ENCODE results near the gene ATP8B2.
"Not testable (repeated sequence)": the region's sequence is repeated elsewhere in the genome, so short reads cannot be mapped to it uniquely, and the experiment has no call there.

ATP8B2 gene

GRCh38 chr1:154324669-154325582 is at the start of gene ATP8B2:
Gene ATP8B2, plus strand, starts transcription at chr1:154325525. Its CDS starts 2,617 bp downstream, at chr1:154328142.
- Histone ChIP-seq H3K4me3 (ENCODE audit: low read depth, low read length) (peak within 1 kb of the TSS; percentile 92), H3K27me3 (ENCODE audit: insufficient read depth, low read length) (peaks cover 9% of the 10 kb centered on the region), H3K27ac (ENCODE audit: low read depth, low read length) (peak within 1 kb of the TSS; percentile 96), H3K36me3 (ENCODE audit: insufficient read depth, low read length) (no peaks in the 10 kb centered on the region), H3K79me2 (ENCODE audit: control insufficient read depth, insufficient read depth, low read length, unreplicated experiment) (peaks cover 22% of the 10 kb centered on the region), H2AFZ (ENCODE audit: low read length, unreplicated experiment) (peak within 1 kb of the TSS; percentile 98), H3K4me1 (ENCODE audit: control insufficient read depth, insufficient read depth, low read length, unreplicated experiment) (peaks cover 26% of the 10 kb centered on the region)

GRCh38 chr1:154276797-154277196 is 48.5 kb upstream of the ATP8B2 start:
- peaks cover 5% of the 10 kb centered on the region for H3K4me1 ChIP-seq (ENCODE audit: control insufficient read depth, insufficient read depth, low read length, unreplicated experiment)
- H3K79me2 ChIP-seq (ENCODE audit: control insufficient read depth, insufficient read depth, low read length, unreplicated experiment), result peaks cover 12% of the 10 kb centered on the region
- no peak overlapping the region for H3K27ac ChIP-seq (ENCODE audit: low read depth, low read length)
- H3K36me3 ChIP-seq (ENCODE audit: insufficient read depth, low read length), result peaks cover 4% of the 10 kb centered on the region; the same call in 1 of the 2 replicates
- H3K4me3 ChIP-seq (ENCODE audit: low read depth, low read length), result no peak overlapping the region
- no peaks in the 10 kb centered on the region for H3K27me3 ChIP-seq (ENCODE audit: insufficient read depth, low read length)
- H2AFZ ChIP-seq (ENCODE audit: low read length, unreplicated experiment), result no peak overlapping the region

GRCh38 chr1:154287591-154287990 is 37.7 kb upstream of the ATP8B2 start:
- not testable (repeated sequence) for H3K27ac ChIP-seq (ENCODE audit: low read depth, low read length); H3K4me3 ChIP-seq (ENCODE audit: low read depth, low read length); H3K36me3 ChIP-seq (ENCODE audit: insufficient read depth, low read length); H3K79me2 ChIP-seq (ENCODE audit: control insufficient read depth, insufficient read depth, low read length, unreplicated experiment); H3K4me1 ChIP-seq (ENCODE audit: control insufficient read depth, insufficient read depth, low read length, unreplicated experiment); H2AFZ ChIP-seq (ENCODE audit: low read length, unreplicated experiment); H3K27me3 ChIP-seq (ENCODE audit: insufficient read depth, low read length)

GRCh38 chr1:154288661-154289060 is 36.7 kb upstream of the ATP8B2 start:
- Histone ChIP-seq H3K27me3 (ENCODE audit: insufficient read depth, low read length) (no peaks in the 10 kb centered on the region), H2AFZ (ENCODE audit: low read length, unreplicated experiment) (no peak overlapping the region), H3K36me3 (ENCODE audit: insufficient read depth, low read length) (no peaks in the 10 kb centered on the region), H3K4me3 (ENCODE audit: low read depth, low read length) (no peak overlapping the region), H3K4me1 (ENCODE audit: control insufficient read depth, insufficient read depth, low read length, unreplicated experiment) (no peaks in the 10 kb centered on the region), H3K79me2 (ENCODE audit: control insufficient read depth, insufficient read depth, low read length, unreplicated experiment) (no peaks in the 10 kb centered on the region), H3K27ac (ENCODE audit: low read depth, low read length) (no peak overlapping the region)

GRCh38 chr1:154290921-154291320 is 34.4 kb upstream of the ATP8B2 start:
- Histone ChIP-seq H3K27me3 (ENCODE audit: insufficient read depth, low read length) (no peaks in the 10 kb centered on the region), H3K79me2 (ENCODE audit: control insufficient read depth, insufficient read depth, low read length, unreplicated experiment) (no peaks in the 10 kb centered on the region), H3K4me1 (ENCODE audit: control insufficient read depth, insufficient read depth, low read length, unreplicated experiment) (no peaks in the 10 kb centered on the region), H3K27ac (ENCODE audit: low read depth, low read length) (no peak overlapping the region), H3K36me3 (ENCODE audit: insufficient read depth, low read length) (no peaks in the 10 kb centered on the region), H3K4me3 (ENCODE audit: low read depth, low read length) (no peak overlapping the region), H2AFZ (ENCODE audit: low read length, unreplicated experiment) (no peak overlapping the region)

- Histone ChIP-seq H3K27ac (ENCODE audit: low read depth, low read length) (no peak overlapping the region), H3K4me3 (ENCODE audit: low read depth, low read length) (no peak overlapping the region), H3K4me1 (ENCODE audit: control insufficient read depth, insufficient read depth, low read length, unreplicated experiment) (no peaks in the 10 kb centered on the region), H2AFZ (ENCODE audit: low read length, unreplicated experiment) (no peak overlapping the region), H3K36me3 (ENCODE audit: insufficient read depth, low read length) (no peaks in the 10 kb centered on the region), H3K27me3 (ENCODE audit: insufficient read depth, low read length) (no peaks in the 10 kb centered on the region), H3K79me2 (ENCODE audit: control insufficient read depth, insufficient read depth, low read length, unreplicated experiment) (no peaks in the 10 kb centered on the region)
These were observed 29.7 kb upstream of the ATP8B2 start for GRCh38 chr1:154295408-154296235.

- H3K4me1 ChIP-seq (ENCODE audit: control insufficient read depth, insufficient read depth, low read length, unreplicated experiment), result no peaks in the 10 kb centered on the region
- H3K27ac ChIP-seq (ENCODE audit: low read depth, low read length), result no peak overlapping the region
- no peaks in the 10 kb centered on the region for H3K79me2 ChIP-seq (ENCODE audit: control insufficient read depth, insufficient read depth, low read length, unreplicated experiment)
- H3K27me3 ChIP-seq (ENCODE audit: insufficient read depth, low read length), result no peaks in the 10 kb centered on the region
- H3K4me3 ChIP-seq (ENCODE audit: low read depth, low read length), result no peak overlapping the region
- H2AFZ ChIP-seq (ENCODE audit: low read length, unreplicated experiment), result no peak overlapping the region
- no peaks in the 10 kb centered on the region for H3K36me3 ChIP-seq (ENCODE audit: insufficient read depth, low read length)
These were observed 23.7 kb upstream of the ATP8B2 start for GRCh38 chr1:154301582-154301981.

- Histone ChIP-seq H3K27me3 (ENCODE audit: insufficient read depth, low read length) (no peaks in the 10 kb centered on the region), H3K4me3 (ENCODE audit: low read depth, low read length) (no peak overlapping the region), H3K79me2 (ENCODE audit: control insufficient read depth, insufficient read depth, low read length, unreplicated experiment) (no peaks in the 10 kb centered on the region), H3K27ac (ENCODE audit: low read depth, low read length) (no peak overlapping the region), H3K36me3 (ENCODE audit: insufficient read depth, low read length) (no peaks in the 10 kb centered on the region), H2AFZ (ENCODE audit: low read length, unreplicated experiment) (no peak overlapping the region), H3K4me1 (ENCODE audit: control insufficient read depth, insufficient read depth, low read length, unreplicated experiment) (peaks cover 3% of the 10 kb centered on the region)
These were observed 20.5 kb upstream of the ATP8B2 start for GRCh38 chr1:154304664-154305337.

GRCh38 chr1:154306151-154306550 is 19.2 kb upstream of the ATP8B2 start:
- no peaks in the 10 kb centered on the region for H3K27me3 ChIP-seq (ENCODE audit: insufficient read depth, low read length)
- peaks cover 3% of the 10 kb centered on the region for H3K4me1 ChIP-seq (ENCODE audit: control insufficient read depth, insufficient read depth, low read length, unreplicated experiment)
- H3K4me3 ChIP-seq (ENCODE audit: low read depth, low read length), result no peak overlapping the region
- no peak overlapping the region for H3K27ac ChIP-seq (ENCODE audit: low read depth, low read length)
- H3K36me3 ChIP-seq (ENCODE audit: insufficient read depth, low read length), result no peaks in the 10 kb centered on the region
- no peak overlapping the region for H2AFZ ChIP-seq (ENCODE audit: low read length, unreplicated experiment)
- H3K79me2 ChIP-seq (ENCODE audit: control insufficient read depth, insufficient read depth, low read length, unreplicated experiment), result no peaks in the 10 kb centered on the region

GRCh38 chr1:154307670-154308270 is 17.6 kb upstream of the ATP8B2 start:
- not testable (repeated sequence) for H3K4me3 ChIP-seq (ENCODE audit: low read depth, low read length); H3K27me3 ChIP-seq (ENCODE audit: insufficient read depth, low read length); H3K36me3 ChIP-seq (ENCODE audit: insufficient read depth, low read length); H2AFZ ChIP-seq (ENCODE audit: low read length, unreplicated experiment); H3K4me1 ChIP-seq (ENCODE audit: control insufficient read depth, insufficient read depth, low read length, unreplicated experiment); H3K27ac ChIP-seq (ENCODE audit: low read depth, low read length); H3K79me2 ChIP-seq (ENCODE audit: control insufficient read depth, insufficient read depth, low read length, unreplicated experiment)
